H1 (cell line): ENCODE data around the gene BCL2L13. TPM values are rescaled to one million over a fixed set of nuclear protein-coding genes. Genes with fewer than 3 reads are reported as not detected.

Source experiments
- CTCF ChIA-PET: fragments of 300-600 bp; sonication (Branson Sonifier 250); formaldehyde crosslinking; loops from one replicate; lab custom pipeline; 2021; ENCODE audit not compliant: partially characterized antibody; lab: Charles Lee
- POLR2A ChIA-PET: fragments of 300-600 bp; sonication (Branson Sonifier 250); formaldehyde crosslinking; loops from one replicate; lab custom pipeline; 2021; ENCODE audit warnings: inconsistent platforms; ENCODE audit not compliant: partially characterized antibody; lab: Charles Lee
- DNase-seq, 2 experiments: peaks; one replicate each; pipeline versions ENCODE4 v3.0.0 to v3.0.0-alpha.2; 2010 to 2022; ENCODE audit warnings: low spot score in 2 of 2, low read depth in 1 of 2, mixed read lengths in 1 of 2
- FAIRE-seq: peaks from 2 replicates; lab custom pipeline; 2011; peaks lifted over from hg19 to GRCh38; lab: Jason Lieb, UNC
- H2AFZ ChIP-seq: 2 replicates; pipeline ENCODE4 v1.8.1; 2012; ENCODE audit warnings: low read length, inconsistent platforms
- H2AK5ac ChIP-seq: 2 replicates; pipeline ENCODE4 v1.6.1; 2013; ENCODE audit warnings: low read depth, low read length
- H2BK120ac ChIP-seq: replicated peaks from 2 replicates; pipeline ENCODE3; 2013; ENCODE audit warnings: low read depth, low read length, inconsistent platforms
- H2BK12ac ChIP-seq: 2 replicates; pipeline ENCODE4 v1.6.1; 2013; ENCODE audit warnings: low read depth, low read length
- H2BK15ac ChIP-seq: 2 replicates; pipeline ENCODE4 v1.6.1; 2013; ENCODE audit warnings: low read length
- H2BK20ac ChIP-seq: 2 replicates; pipeline ENCODE4 v1.6.1; 2013; ENCODE audit warnings: low read length
- H2BK5ac ChIP-seq: 2 replicates; pipeline ENCODE4 v1.6.1; 2013; ENCODE audit warnings: low read depth, low read length
- H3K14ac ChIP-seq: 2 replicates; pipeline ENCODE4 v1.6.1; 2013; ENCODE audit warnings: inconsistent platforms; ENCODE audit not compliant: insufficient read length
- H3K18ac ChIP-seq: 2 replicates; pipeline ENCODE4 v1.6.1; 2013; ENCODE audit warnings: low read length; ENCODE audit errors: extremely low read depth
- H3K23ac ChIP-seq: 2 replicates; pipeline ENCODE4 v1.6.1; 2013; ENCODE audit warnings: inconsistent platforms; ENCODE audit not compliant: insufficient read length
- H3K23me2 ChIP-seq: 2 replicates; pipeline ENCODE4 v1.6.1; 2013; ENCODE audit warnings: low read depth, low read length
- H3K27ac ChIP-seq: 2 replicates; pipeline ENCODE4 v1.6.1; 2011; ENCODE audit warnings: low read depth, low read length, inconsistent platforms
- H3K27me3 ChIP-seq, 4 experiments: replicated peaks in 1 of 4; 1 replicate in 1 of 4; 2 replicates in 3 of 4; pipeline versions ENCODE4 v1.6.1 to v1.8.1; 2011 to 2013; ENCODE audit warnings: low read length in 3 of 4, mild to moderate bottlenecking in 3 of 4, inconsistent platforms in 2 of 4, mixed read lengths in 2 of 4, moderate library complexity in 1 of 4; ENCODE audit not compliant: control insufficient read depth in 3 of 4, insufficient read depth in 3 of 4; ENCODE audit errors: extremely low read depth in 1 of 4
- H3K36me3 ChIP-seq, 4 experiments: 2 replicates each; pipeline versions ENCODE4 v1.6.1 to v1.8.1; 2011 to 2013; ENCODE audit warnings: mild to moderate bottlenecking in 4 of 4, low read length in 3 of 4, moderate library complexity in 2 of 4, control low read depth in 1 of 4, inconsistent platforms in 1 of 4; ENCODE audit not compliant: insufficient read depth in 4 of 4, control insufficient read depth in 2 of 4
- H3K4ac ChIP-seq: replicated peaks from 2 replicates; pipeline ENCODE3; 2013; ENCODE audit warnings: low read length, low read depth, mixed read lengths, inconsistent platforms; ENCODE audit not compliant: insufficient read length
- H3K4me1 ChIP-seq, 4 experiments: replicated peaks in 1 of 4; 1 replicate in 1 of 4; 2 replicates in 3 of 4; pipeline versions ENCODE4 v1.6.1 to v1.8.1; 2011 to 2013; ENCODE audit warnings: low read length in 3 of 4, inconsistent platforms in 2 of 4, mixed read lengths in 1 of 4; ENCODE audit not compliant: insufficient read depth in 4 of 4, control insufficient read depth in 3 of 4
- H3K4me2 ChIP-seq, 2 experiments: 2 replicates each; pipeline versions ENCODE4 v1.6.1 to v1.8.1; 2011 to 2013; ENCODE audit warnings: low read depth in 2 of 2, low read length in 2 of 2, control low read depth in 1 of 2, inconsistent platforms in 1 of 2, mild to moderate bottlenecking in 1 of 2; ENCODE audit not compliant: insufficient read depth in 1 of 2
- H3K4me3 ChIP-seq, 4 experiments: fragments of 200-600, 300-600 bp in 1 of 4; sonication (generic), shearing (Covaris generic), sonication (Bioruptor Twin) in 1 of 4; 2 replicates each; pipeline versions ENCODE4 v1.5.1 to v1.8.1; 2011 to 2016; ENCODE audit warnings: low read length in 4 of 4, low read depth in 3 of 4, control low read depth in 2 of 4, inconsistent platforms in 2 of 4, mild to moderate bottlenecking in 2 of 4, mixed read lengths in 1 of 4, moderate library complexity in 1 of 4; ENCODE audit not compliant: insufficient read depth in 2 of 4; ENCODE audit errors: extremely low read depth in 1 of 4
- H3K56ac ChIP-seq: replicated peaks from 2 replicates; pipeline ENCODE3; 2013; ENCODE audit warnings: low read depth, mild to moderate bottlenecking, mixed read lengths, low read length, inconsistent platforms; ENCODE audit not compliant: insufficient read length
- H3K79me1 ChIP-seq: 2 replicates; pipeline ENCODE4 v1.6.1; 2013; ENCODE audit warnings: low read depth, low read length, control low read depth
- H3K79me2 ChIP-seq, 2 experiments: 2 replicates each; pipeline versions ENCODE4 v1.6.1 to v1.8.1; 2012 to 2013; ENCODE audit warnings: low read length in 2 of 2, mild to moderate bottlenecking in 2 of 2, inconsistent platforms in 1 of 2; ENCODE audit not compliant: insufficient read depth in 2 of 2, control insufficient read depth in 1 of 2
- H3K9ac ChIP-seq, 4 experiments: replicated peaks in 1 of 4; 1 replicate in 1 of 4; 2 replicates in 3 of 4; pipeline versions ENCODE4 v1.6.1 to v1.8.1; 2011 to 2013; ENCODE audit warnings: low read depth in 3 of 4, low read length in 3 of 4, control low read depth in 2 of 4, mild to moderate bottlenecking in 2 of 4, moderate library complexity in 2 of 4, inconsistent platforms in 1 of 4; ENCODE audit errors: extremely low read depth in 1 of 4
- H3K9me3 ChIP-seq, 2 experiments: 2 replicates each; pipeline versions ENCODE4 v1.6.1 to v1.8.1; 2012 to 2013; ENCODE audit warnings: mild to moderate bottlenecking in 2 of 2, moderate library complexity in 2 of 2, control low read depth in 1 of 2, inconsistent platforms in 1 of 2, low read depth in 1 of 2, low read length in 1 of 2, mixed read lengths in 1 of 2; ENCODE audit not compliant: insufficient read depth in 2 of 2
- H4K20me1 ChIP-seq, 2 experiments: replicated peaks in 1 of 2; 2 replicates each; pipeline versions ENCODE3 to v1.8.1; 2011 to 2013; ENCODE audit warnings: inconsistent platforms in 2 of 2, low read length in 2 of 2, mild to moderate bottlenecking in 1 of 2; ENCODE audit not compliant: insufficient read depth in 2 of 2, control insufficient read depth in 1 of 2
- H4K5ac ChIP-seq: 2 replicates; pipeline ENCODE4 v1.6.1; 2013; ENCODE audit warnings: low read length, low read depth, mixed read lengths, inconsistent platforms; ENCODE audit not compliant: insufficient read length
- H4K8ac ChIP-seq: 2 replicates; pipeline ENCODE4 v1.8.0; 2013; ENCODE audit warnings: mild to moderate bottlenecking, moderate library complexity, low read length, inconsistent platforms; ENCODE audit not compliant: insufficient read depth; ENCODE audit errors: extremely low read depth
- H4K91ac ChIP-seq: replicated peaks from 2 replicates; pipeline ENCODE3; 2013; ENCODE audit warnings: low read length, mixed read lengths, inconsistent platforms; ENCODE audit not compliant: insufficient read length
- E2F6 ChIP-seq: IDR thresholded peaks from 2 replicates; pipeline ENCODE4 v1.6.1; 2012; ENCODE audit warnings: inconsistent platforms
- HDAC6 ChIP-seq: IDR thresholded peaks from one replicate; pipeline ENCODE4 v1.7.1; 2012; ENCODE audit warnings: low read depth, mild to moderate bottlenecking, inconsistent platforms, low read length, moderate library complexity
- JUND ChIP-seq: IDR thresholded peaks from 2 replicates; pipeline ENCODE4 v1.6.1; 2011; ENCODE audit warnings: mild to moderate bottlenecking, improper control_type of control experiment, low read length
- KDM1A ChIP-seq: fragments of 200-600, 300-600 bp; sonication (generic); IDR thresholded peaks from 2 replicates; pipeline ENCODE4 v1.7.1; 2016; ENCODE audit warnings: mild to moderate bottlenecking, low read length, borderline replicate concordance
- MAX ChIP-seq: IDR thresholded peaks from 2 replicates; pipeline ENCODE4 v1.6.1; 2012; ENCODE audit warnings: inconsistent platforms
- POLR2AphosphoS5 ChIP-seq: IDR thresholded peaks from 2 replicates; pipeline ENCODE4 v1.6.1; 2011; ENCODE audit warnings: low read depth, low read length
- RAD21 ChIP-seq, 2 experiments: IDR thresholded peaks in 1 of 2; conservative IDR thresholded peaks in 1 of 2; 2 replicates each; pipeline ENCODE4 v1.6.1; 2011; ENCODE audit warnings: low read depth in 2 of 2, low read length in 2 of 2, improper control_type of control experiment in 1 of 2, inconsistent platforms in 1 of 2, mild to moderate bottlenecking in 1 of 2, moderate library complexity in 1 of 2
- TAF1 ChIP-seq: IDR thresholded peaks from 2 replicates; pipeline ENCODE4 v1.6.1; 2011; ENCODE audit warnings: mild to moderate bottlenecking, low read depth, low read length
- ZNF274 ChIP-seq: IDR thresholded peaks from 2 replicates; pipeline ENCODE4 v1.7.0; 2012; ENCODE audit warnings: low read length, borderline replicate concordance; ENCODE audit errors: extremely low read depth
- WGBS, 2 experiments: shearing (Covaris generic) in 1 of 2; methylation state at CpG; one replicate each; pipeline versions ENCODE4 v1.1.6 to v1.1.7; 2013 to 2015; ENCODE audit warnings: low lambda C conversion rate in 2 of 2, mixed read lengths in 2 of 2, inconsistent platforms in 1 of 2, low coverage in 1 of 2, missing lambda C conversion rate in 1 of 2; ENCODE audit not compliant: insufficient replicate concordance in 2 of 2, insufficient coverage in 1 of 2, insufficient read length in 1 of 2; ENCODE audit errors: extremely low coverage in 1 of 2, missing lambda C conversion rate in 1 of 2; 5-methylcytosine and 5-hydroxymethylcytosine counted together
- polyA plus RNA-seq, 7 experiments: library from polyadenylated mRNA; depleted of rRNA in 3 of 7; stranded (reverse) in 5 of 7; unstranded in 2 of 7; fragments of >200 nt in 5 of 7; fragments of 200-250 nt in 2 of 7; gene quantifications; 1 replicate in 5 of 7; 2 replicates in 1 of 7; 4 replicates in 1 of 7; pipeline versions ENCODE4 v1.2.1 to v1.2.3, GENCODE V29; 2011 to 2013; ENCODE audit warnings: missing spikeins in 2 of 7, mixed read lengths in 2 of 7
- total RNA-seq: library from RNA; stranded (reverse); fragmentation: NEBNext Ultra II Directional; extraction: Animal tissue kit (Norgen Biotek cat#: 25700); gene quantifications from 2 replicates; pipeline ENCODE4 v1.2.1, GENCODE V29; 2021

BCL2L13 gene
- total and polyA plus RNA-seq, 2 of the 8 experiments (the other 6 are each of a cell fraction or from before 2014, with no cell fraction given), result 20.7 to 35.0 TPM

GRCh38 chr22:17596226-17596625 is 42.3 kb upstream of the BCL2L13 start:
- H2BK120ac ChIP-seq, result no peak overlapping the region
- no peak overlapping the region for H2BK12ac ChIP-seq
- no peak overlapping the region for H3K4me3 ChIP-seq
- H2BK5ac ChIP-seq, result no peak overlapping the region
- no peak overlapping the region for H2BK15ac ChIP-seq
- no peak overlapping the region for H3K4me2 ChIP-seq
- no peak overlapping the region for H3K27ac ChIP-seq
- H3K36me3 ChIP-seq, result peaks cover 28 to 77% (median 59%) of the 10 kb centered on the region in 4 experiments
- no peak overlapping the region for H3K9ac ChIP-seq
- no peak for DNase-seq
- no peak overlapping the region for H4K5ac ChIP-seq
- H3K4me1 ChIP-seq, result no peaks in the 10 kb centered on the region
- H3K79me1 ChIP-seq, result no peaks in the 10 kb centered on the region
- no peak overlapping the region for H2AFZ ChIP-seq
- no peak overlapping the region for H3K18ac ChIP-seq
- TF ChIP-seq POLR2AphosphoS5 (no peak), RAD21 (IDR thresholded peaks at IDR 0.05 in 1 of 2, conservative IDR thresholded peaks at IDR 0.05 in 1 of 2; ENCODE audit: low read depth in 2 of 2, low read length in 2 of 2) (no peak), KDM1A (no peak), HDAC6 (no peak), JUND (no peak), TAF1 (no peak), E2F6 (no peak), MAX (no peak), ZNF274 (no peak)
- H3K23me2 ChIP-seq, result no peaks in the 10 kb centered on the region
- FAIRE-seq, result no peak
- H3K79me2 ChIP-seq, result no peaks in the 10 kb centered on the region
- WGBS, 2 experiments, result 93% methylated on average over 6 of the region's 6 CpGs; no CpG with 5 or more reads in 1 of the 2 experiments
- CTCF ChIA-PET, result interaction anchor here (0.6 to 1.6 kb wide), 4 partner anchors 10 to 322 kb away, joined by 3 to 4 read pairs (median 4); no protein-coding TSS in a partner anchor
- no peak overlapping the region for H4K91ac ChIP-seq
- no peak overlapping the region for H4K8ac ChIP-seq
- no peaks in the 10 kb centered on the region for H3K9me3 ChIP-seq
- peaks cover 0 to 6% of the 10 kb centered on the region in 2 experiments for H4K20me1 ChIP-seq
- H3K27me3 ChIP-seq, result no peaks in the 10 kb centered on the region
- H2AK5ac ChIP-seq, result no peak overlapping the region
- H3K56ac ChIP-seq, result no peak overlapping the region
- H3K14ac ChIP-seq, result no peak overlapping the region
- H3K23ac ChIP-seq, result no peak overlapping the region
- POLR2A ChIA-PET, result interaction anchor here (2.9 kb wide), 1 partner anchor 11 kb away, joined by 12 read pairs; no protein-coding TSS in a partner anchor
- no peak overlapping the region for H2BK20ac ChIP-seq
- no peak overlapping the region for H3K4ac ChIP-seq
